ENCODE data around the gene USP37.

DNA sequence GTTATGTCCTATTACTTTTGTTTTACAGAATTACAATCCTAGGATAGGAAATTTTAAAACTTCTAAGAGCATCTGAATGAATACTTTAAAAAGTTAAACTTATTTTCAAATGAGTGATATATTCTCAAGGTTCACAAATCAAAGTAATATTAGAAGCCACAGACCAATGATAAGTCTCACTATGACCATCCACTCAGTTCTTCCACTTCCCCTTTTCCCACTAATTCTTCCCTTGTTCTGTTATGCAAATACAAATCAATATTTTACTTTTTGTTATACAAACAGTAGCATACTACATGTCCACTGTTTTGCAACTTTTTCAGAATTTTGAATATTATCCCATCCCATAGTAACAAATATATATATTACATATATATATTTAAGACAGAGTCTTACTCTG, 20.2 kb downstream of the USP37 start:
- TF ChIP-seq, protein P1, sequence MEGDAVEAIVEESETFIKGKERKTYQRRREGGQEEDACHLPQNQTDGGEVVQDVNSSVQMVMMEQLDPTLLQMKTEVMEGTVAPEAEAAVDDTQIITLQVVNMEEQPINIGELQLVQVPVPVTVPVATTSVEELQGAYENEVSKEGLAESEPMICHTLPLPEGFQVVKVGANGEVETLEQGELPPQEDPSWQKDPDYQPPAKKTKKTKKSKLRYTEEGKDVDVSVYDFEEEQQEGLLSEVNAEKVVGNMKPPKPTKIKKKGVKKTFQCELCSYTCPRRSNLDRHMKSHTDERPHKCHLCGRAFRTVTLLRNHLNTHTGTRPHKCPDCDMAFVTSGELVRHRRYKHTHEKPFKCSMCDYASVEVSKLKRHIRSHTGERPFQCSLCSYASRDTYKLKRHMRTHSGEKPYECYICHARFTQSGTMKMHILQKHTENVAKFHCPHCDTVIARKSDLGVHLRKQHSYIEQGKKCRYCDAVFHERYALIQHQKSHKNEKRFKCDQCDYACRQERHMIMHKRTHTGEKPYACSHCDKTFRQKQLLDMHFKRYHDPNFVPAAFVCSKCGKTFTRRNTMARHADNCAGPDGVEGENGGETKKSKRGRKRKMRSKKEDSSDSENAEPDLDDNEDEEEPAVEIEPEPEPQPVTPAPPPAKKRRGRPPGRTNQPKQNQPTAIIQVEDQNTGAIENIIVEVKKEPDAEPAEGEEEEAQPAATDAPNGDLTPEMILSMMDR (conservative IDR thresholded peaks at IDR 0.05; ENCODE audit: low read depth, low read length): no peak
- TF ChIP-seq FOS (IDR thresholded peaks at IDR 0.05; ENCODE audit: low read depth, low read length) (no peak), RAD21 (IDR thresholded peaks at IDR 0.05; ENCODE audit: low read length) (no peak), POLR2A (IDR thresholded peaks at IDR 0.05; ENCODE audit: low read depth, low read length) (no peak), SMC3 (IDR thresholded peaks at IDR 0.05; ENCODE audit: low read depth, low read length) (no peak), MAZ (IDR thresholded peaks at IDR 0.05; ENCODE audit: borderline replicate concordance, low read depth, low read length) (no peak), RFX5 (IDR thresholded peaks at IDR 0.05; ENCODE audit: low read depth, low read length) (no peak), NFE2L2 (IDR thresholded peaks at IDR 0.05; ENCODE audit: low read depth, low read length) (no peak), CHD1 (IDR thresholded peaks at IDR 0.05; ENCODE audit: low read depth, low read length) (no peak), MXI1 (IDR thresholded peaks at IDR 0.05; ENCODE audit: borderline replicate concordance, low read depth, low read length) (no peak), MAFK (IDR thresholded peaks at IDR 0.05; ENCODE audit: low read depth, low read length) (no peak), USF2 (IDR thresholded peaks at IDR 0.05; ENCODE audit: low read depth, low read length) (no peak)
- TF ChIP-seq, protein P2, sequence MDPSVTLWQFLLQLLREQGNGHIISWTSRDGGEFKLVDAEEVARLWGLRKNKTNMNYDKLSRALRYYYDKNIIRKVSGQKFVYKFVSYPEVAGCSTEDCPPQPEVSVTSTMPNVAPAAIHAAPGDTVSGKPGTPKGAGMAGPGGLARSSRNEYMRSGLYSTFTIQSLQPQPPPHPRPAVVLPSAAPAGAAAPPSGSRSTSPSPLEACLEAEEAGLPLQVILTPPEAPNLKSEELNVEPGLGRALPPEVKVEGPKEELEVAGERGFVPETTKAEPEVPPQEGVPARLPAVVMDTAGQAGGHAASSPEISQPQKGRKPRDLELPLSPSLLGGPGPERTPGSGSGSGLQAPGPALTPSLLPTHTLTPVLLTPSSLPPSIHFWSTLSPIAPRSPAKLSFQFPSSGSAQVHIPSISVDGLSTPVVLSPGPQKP (IDR thresholded peaks at IDR 0.05; ENCODE audit: borderline replicate concordance, low read depth, low read length): no peak

Data from IMR-90 (cell line).